ENCODE results near the gene GDNF.

The GDNF gene

DNA sequence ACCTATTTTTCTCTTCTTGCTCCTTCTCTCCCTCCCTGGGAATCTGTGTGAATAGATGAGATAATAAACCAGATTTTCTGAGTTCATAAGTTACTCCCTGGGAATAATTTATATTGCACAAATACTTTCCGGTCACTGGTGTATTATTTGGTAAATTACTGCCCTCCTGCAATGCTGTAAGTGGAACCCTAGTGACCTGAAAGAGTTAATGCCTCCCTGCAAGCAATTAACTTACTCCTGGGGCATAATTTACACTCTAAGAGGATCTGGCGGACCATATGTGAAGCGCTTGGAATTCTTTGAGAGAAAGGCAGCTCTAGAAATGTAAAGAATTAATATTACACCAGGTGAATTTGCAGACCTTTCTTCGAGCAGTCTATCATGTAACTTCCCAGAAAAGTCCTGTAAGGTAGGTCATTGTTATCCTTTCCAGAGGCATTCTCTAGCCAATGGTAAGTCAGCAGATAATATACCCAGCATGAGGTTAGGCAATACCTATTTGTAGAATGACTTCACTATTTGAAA, 7.0 kb upstream of the GDNF start:
- TF ChIP-seq, protein P1, sequence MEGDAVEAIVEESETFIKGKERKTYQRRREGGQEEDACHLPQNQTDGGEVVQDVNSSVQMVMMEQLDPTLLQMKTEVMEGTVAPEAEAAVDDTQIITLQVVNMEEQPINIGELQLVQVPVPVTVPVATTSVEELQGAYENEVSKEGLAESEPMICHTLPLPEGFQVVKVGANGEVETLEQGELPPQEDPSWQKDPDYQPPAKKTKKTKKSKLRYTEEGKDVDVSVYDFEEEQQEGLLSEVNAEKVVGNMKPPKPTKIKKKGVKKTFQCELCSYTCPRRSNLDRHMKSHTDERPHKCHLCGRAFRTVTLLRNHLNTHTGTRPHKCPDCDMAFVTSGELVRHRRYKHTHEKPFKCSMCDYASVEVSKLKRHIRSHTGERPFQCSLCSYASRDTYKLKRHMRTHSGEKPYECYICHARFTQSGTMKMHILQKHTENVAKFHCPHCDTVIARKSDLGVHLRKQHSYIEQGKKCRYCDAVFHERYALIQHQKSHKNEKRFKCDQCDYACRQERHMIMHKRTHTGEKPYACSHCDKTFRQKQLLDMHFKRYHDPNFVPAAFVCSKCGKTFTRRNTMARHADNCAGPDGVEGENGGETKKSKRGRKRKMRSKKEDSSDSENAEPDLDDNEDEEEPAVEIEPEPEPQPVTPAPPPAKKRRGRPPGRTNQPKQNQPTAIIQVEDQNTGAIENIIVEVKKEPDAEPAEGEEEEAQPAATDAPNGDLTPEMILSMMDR (conservative IDR thresholded peaks at IDR 0.05) = no peak
- peak overlapping the region; percentile 56; the same call in 1 of the 2 replicates for H3K27ac ChIP-seq

DNA sequence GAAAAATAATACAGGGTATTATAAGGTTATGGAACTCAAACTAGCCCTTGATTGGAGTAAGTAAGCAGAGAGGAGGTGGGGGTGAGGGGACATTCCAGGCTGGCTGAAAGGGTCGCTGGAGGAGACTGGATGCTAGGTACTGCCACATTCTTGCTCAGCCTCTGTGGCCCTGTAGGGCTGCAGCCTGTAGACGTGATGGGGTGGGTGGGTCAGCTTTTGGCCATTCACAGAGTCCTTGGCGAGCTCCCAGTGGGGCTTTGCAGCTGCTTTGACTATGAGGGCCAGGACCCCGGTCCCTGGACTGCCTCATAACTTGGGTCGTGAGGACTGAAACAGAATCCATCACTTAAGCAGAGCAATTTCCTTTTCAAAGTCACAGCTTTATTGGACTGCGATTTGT, 4.2 kb upstream of the GDNF start:
- TF ChIP-seq, protein P1 (conservative IDR thresholded peaks at IDR 0.05) = no peak
- no peak overlapping the region for H3K27ac ChIP-seq

DNA sequence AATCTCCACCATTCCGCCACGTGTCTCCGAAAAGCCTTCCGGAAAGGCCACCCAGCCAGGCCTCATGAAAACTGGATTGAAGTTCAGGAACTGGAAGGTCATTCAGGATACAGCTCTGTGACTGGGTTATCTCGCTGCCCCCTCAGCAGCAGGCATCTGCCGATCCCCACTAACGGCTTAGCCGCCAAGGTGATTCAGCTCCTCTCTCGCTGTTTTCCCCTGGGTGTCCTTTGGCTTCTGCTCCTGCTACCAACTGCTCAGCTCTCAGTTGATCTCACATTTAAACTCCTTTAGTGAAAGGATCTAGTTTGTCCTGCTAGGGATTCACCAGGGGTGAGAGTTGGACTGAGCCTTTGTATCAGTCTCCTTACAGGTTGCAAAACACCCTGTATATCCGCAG, 2.2 kb upstream of the GDNF start:
- TF ChIP-seq, protein P1 (conservative IDR thresholded peaks at IDR 0.05) = no peak
- no peak overlapping the region for H3K27ac ChIP-seq

DNA sequence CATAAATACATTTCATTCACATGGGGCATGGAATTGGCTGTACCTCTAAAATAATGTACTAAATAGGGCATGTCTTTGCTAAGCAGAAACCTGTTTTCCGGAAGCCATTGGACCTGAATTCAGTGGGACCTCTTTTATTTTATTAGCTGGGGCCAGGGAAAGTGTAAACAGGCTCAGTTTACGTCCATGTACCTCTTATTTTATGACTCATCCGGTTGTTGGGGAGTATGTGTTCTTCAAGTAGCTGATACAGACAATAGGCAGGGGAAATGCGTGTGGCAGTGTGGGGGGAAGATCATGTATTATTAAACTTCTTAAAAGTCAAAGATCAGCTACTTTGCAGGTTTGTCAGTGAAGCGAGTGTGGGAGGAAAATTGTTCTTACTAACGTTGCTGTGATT, 1.4 kb upstream of the GDNF start:
- TF ChIP-seq, protein P1 (conservative IDR thresholded peaks at IDR 0.05) = no peak
- H3K27ac ChIP-seq = no peak overlapping the region

DNA sequence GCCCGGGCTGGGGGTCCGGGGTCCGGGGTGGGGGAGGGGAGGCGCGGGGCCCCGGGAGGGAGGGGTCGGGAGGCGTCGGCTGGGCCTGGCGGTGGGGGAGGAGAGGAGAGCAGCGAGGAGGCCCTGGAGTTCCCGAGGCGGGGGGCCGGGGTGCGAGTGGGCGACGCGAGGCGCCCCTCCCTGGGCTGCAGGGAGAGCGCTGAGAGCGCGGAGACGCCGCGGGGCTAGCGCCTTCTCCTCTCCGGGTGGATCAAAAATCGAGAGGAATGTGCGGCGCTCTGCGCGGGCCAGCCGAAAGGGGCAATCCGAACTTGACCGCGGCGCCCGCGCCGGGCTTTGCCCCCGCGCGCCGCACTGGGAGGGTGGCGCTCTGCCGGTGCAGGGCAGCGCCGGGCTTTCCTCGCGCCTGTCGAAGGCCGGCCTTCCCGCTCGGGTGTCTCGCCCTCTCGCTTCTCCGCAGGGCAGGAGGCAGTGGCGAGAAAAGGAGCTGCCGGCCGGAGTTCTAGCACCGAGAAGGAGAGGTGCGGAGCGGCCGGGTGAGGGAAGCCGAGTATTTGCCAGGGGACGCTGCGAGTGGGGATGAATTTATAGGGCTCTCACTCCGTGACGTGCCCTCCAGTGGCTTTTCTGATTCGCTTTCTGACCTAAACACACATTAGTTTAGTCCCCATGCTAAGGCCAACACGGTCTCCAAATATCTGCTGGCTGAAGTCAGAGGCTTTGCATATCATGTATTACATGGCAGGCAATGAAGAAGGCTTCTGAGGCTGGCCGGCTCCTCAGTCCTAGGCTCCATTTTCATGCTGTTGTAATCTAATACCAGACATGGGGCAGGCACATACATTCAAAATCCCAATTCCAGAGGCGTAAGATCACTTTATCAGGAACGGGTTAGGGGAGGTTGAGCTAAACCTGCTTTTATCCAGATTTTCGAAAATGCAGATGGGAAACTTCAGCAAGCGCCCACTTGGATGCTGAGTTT, 503 bp upstream of the GDNF start:
- H3K27ac ChIP-seq = peak overlapping the region; percentile 65
- TF ChIP-seq, protein P1 (conservative IDR thresholded peaks at IDR 0.05) = peak; percentile 63

DNA sequence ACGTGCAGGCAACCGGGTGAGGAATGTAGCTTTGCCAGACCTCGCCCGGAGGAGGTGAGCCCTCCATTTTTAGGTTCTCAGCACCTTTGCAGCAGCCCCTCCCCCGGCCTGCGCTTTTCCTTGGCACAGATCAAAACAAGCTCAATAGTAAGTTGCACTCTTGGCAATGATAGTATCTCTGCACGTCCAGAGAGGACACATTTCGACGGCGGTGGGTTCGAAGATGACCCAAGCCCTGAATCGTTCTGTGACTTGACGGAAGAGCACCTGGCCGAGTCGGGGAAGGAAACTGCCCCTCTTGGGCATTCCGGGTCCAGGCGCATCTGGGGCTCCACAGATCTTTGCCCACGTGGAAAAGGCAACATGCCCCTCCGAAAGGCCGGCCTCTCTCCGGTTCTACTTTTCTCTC, 904 bp downstream of the GDNF start:
- no peak overlapping the region for H3K27ac ChIP-seq
- TF ChIP-seq, protein P1 (conservative IDR thresholded peaks at IDR 0.05) = no peak

DNA sequence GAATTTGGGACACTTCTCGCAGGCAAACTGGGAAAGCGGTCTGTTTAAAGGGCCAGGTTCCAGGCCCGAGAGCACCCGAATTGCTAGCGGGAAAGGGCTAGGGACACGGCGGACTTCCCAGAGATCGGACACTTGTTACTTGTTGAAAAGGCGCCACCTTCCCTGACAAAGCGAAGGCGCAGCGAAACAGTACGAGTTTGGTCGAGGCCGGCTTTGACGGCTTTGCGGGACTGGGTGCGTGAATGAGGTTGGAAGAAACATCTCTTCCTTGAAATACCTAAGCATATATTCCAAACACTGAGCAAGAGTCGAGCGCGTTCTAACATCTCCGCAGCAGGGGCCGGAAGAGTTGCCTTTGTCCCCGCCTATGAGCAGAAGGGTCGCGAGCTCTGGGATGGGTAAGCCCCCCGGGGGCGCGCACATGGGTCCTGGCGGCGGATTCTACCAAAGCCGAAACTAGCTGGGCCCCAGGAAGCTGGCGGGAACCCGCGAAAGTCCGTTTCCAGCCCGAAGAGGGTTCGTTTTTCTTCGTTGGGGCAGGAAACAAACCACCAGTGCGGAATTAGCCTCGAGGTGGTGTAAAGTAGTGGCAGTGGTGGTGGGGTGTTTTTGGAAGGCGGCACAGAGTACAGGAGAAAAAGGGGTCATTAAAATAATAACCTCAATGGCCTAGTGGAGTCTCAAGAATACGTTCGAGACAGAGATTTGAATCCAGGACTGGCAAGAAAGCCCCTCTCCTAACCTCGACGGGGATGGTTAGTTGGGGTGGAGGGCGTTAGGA, 1.5 kb downstream of the GDNF start:
- TF ChIP-seq, protein P1 (conservative IDR thresholded peaks at IDR 0.05) = no peak

More for the DNA sequence above, 1.5 kb downstream of the GDNF start:
- H3K27ac ChIP-seq = no peak overlapping the region
